ENCODE data around the gene PHLPP1. TPM values are rescaled to one million over a fixed set of nuclear protein-coding genes. Genes with fewer than 3 reads are reported as not detected.
A peak's percentile ranks its signal among the peaks of the same experiment; 100 is the strongest.

PHLPP1 gene
- total RNA-seq, 2 experiments from 2014 or later, result 8.2 to 8.6 TPM

GRCh38 chr18:62773691-62774090 lies 58.4 kb downstream of the PHLPP1 start:
- POLR2A ChIA-PET, result no interaction called here
- DNase-seq (no peak), ATAC-seq (no peak)
- H3K9me3 Mint-ChIP-seq, result no peaks in the 10 kb centered on the region
- intact Hi-C loops (cut with micrococcal nuclease), result no loop called here
- peaks cover 2% of the 10 kb centered on the region for H3K36me3 Mint-ChIP-seq (ENCODE audit: low read depth)
- CTCF ChIA-PET, result interaction anchor here (1.5 to 2.2 kb wide), 3 partner anchors 10 to 16 kb away, joined by 5 read pairs; no protein-coding TSS in a partner anchor
- H3K4me1 Mint-ChIP-seq (ENCODE audit: low read depth), result peaks cover 21% of the 10 kb centered on the region
- no peak overlapping the region for H3K4me3 Mint-ChIP-seq
- no peaks in the 10 kb centered on the region for H3K27me3 Mint-ChIP-seq
- TF ChIP-seq, protein P1, sequence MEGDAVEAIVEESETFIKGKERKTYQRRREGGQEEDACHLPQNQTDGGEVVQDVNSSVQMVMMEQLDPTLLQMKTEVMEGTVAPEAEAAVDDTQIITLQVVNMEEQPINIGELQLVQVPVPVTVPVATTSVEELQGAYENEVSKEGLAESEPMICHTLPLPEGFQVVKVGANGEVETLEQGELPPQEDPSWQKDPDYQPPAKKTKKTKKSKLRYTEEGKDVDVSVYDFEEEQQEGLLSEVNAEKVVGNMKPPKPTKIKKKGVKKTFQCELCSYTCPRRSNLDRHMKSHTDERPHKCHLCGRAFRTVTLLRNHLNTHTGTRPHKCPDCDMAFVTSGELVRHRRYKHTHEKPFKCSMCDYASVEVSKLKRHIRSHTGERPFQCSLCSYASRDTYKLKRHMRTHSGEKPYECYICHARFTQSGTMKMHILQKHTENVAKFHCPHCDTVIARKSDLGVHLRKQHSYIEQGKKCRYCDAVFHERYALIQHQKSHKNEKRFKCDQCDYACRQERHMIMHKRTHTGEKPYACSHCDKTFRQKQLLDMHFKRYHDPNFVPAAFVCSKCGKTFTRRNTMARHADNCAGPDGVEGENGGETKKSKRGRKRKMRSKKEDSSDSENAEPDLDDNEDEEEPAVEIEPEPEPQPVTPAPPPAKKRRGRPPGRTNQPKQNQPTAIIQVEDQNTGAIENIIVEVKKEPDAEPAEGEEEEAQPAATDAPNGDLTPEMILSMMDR (IDR thresholded peaks at IDR 0.05), result no peak
- no peak overlapping the region for H3K27ac Mint-ChIP-seq

DNA sequence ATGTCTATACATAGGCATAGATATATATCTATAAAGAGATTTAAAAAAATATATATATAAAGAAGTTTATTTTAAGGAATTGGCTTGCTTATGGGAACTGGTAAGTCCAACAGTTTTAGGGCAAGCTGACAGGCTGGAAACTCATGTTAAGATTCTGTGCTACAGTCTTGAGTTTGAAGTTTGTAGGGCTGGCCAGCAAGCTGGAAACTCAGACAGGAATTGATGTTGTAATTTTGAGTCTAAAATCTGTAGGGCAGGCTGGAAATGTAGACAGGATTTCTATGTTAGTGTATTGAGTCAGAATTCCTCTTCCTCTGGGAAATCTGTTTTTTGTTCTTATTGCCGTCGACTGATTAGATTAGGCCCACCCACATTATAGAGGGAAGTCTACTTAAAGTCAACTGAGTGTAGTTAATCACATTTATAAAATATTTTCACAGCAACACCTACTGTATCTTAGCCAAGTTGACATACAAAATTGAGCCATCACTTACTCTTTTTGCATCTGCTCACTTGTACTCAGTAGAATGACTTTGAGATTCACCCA lies 60.8 kb downstream of the PHLPP1 start:
- H3K4me1 Mint-ChIP-seq (ENCODE audit: low read depth), result peaks cover 31% of the 10 kb centered on the region
- intact Hi-C loops (cut with micrococcal nuclease), result no loop called here
- no peaks in the 10 kb centered on the region for H3K9me3 Mint-ChIP-seq
- no peak overlapping the region for H3K27ac Mint-ChIP-seq
- no peak for ATAC-seq
- H3K4me3 Mint-ChIP-seq, result no peak overlapping the region
- TF ChIP-seq, protein P1 (IDR thresholded peaks at IDR 0.05), result no peak
- ChIA-PET POLR2A (no interaction called here), CTCF (no interaction called here)
- no peak for DNase-seq
- no peaks in the 10 kb centered on the region for H3K27me3 Mint-ChIP-seq
- peaks cover 2% of the 10 kb centered on the region for H3K36me3 Mint-ChIP-seq (ENCODE audit: low read depth)

- Mint-ChIP-seq H3K4me3 (no peak overlapping the region), H3K9me3 (no peaks in the 10 kb centered on the region), H3K4me1 (ENCODE audit: low read depth) (peaks cover 32% of the 10 kb centered on the region), H3K36me3 (ENCODE audit: low read depth) (peaks cover 2% of the 10 kb centered on the region), H3K27me3 (no peaks in the 10 kb centered on the region), H3K27ac (no peak overlapping the region)
- no peak for ATAC-seq
- ChIA-PET POLR2A (no interaction called here), CTCF (interaction anchor here (0.6 kb wide), 1 partner anchor 84 kb away, joined by 3 read pairs; no protein-coding TSS in a partner anchor)
- TF ChIP-seq, protein P1 (IDR thresholded peaks at IDR 0.05), result no peak
- DNase-seq, result no peak
- intact Hi-C loops (cut with micrococcal nuclease), result no loop called here
These were observed 62.5 kb downstream of the PHLPP1 start for GRCh38 chr18:62777814-62778213.

GRCh38 chr18:62778976-62779869 lies 63.9 kb downstream of the PHLPP1 start:
- intact Hi-C loops (cut with micrococcal nuclease), result no loop called here
- POLR2A ChIA-PET, result no interaction called here
- TF ChIP-seq, protein P1 (IDR thresholded peaks at IDR 0.05), result no peak
- Mint-ChIP-seq H3K9me3 (no peaks in the 10 kb centered on the region), H3K27ac (peak overlapping the region; percentile 64), H3K4me1 (ENCODE audit: low read depth) (peaks cover 42% of the 10 kb centered on the region), H3K36me3 (ENCODE audit: low read depth) (peaks cover 2% of the 10 kb centered on the region), H3K4me3 (no peak overlapping the region), H3K27me3 (no peaks in the 10 kb centered on the region)
- CTCF ChIA-PET, result interaction anchor here (0.9 kb wide), 1 partner anchor 64 kb away, joined by 3 read pairs; the partner anchor contains the start of gene PHLPP1
- ATAC-seq, result peak; percentile 81
- peak; percentile 13 for DNase-seq

GRCh38 chr18:62781262-62781661 lies 65.9 kb downstream of the PHLPP1 start:
- DNase-seq (no peak), ATAC-seq (no peak)
- H3K27me3 Mint-ChIP-seq, result no peaks in the 10 kb centered on the region
- ChIA-PET CTCF (no interaction called here), POLR2A (no interaction called here)
- H3K36me3 Mint-ChIP-seq (ENCODE audit: low read depth), result no peaks in the 10 kb centered on the region
- TF ChIP-seq, protein P1 (IDR thresholded peaks at IDR 0.05), result no peak
- intact Hi-C loops (cut with micrococcal nuclease), result loop anchor here (5.0 to 10.0 kb wide), 2 partner anchors 64 kb away; partner anchors contain the start of gene PHLPP1
- H3K4me3 Mint-ChIP-seq, result no peak overlapping the region
- H3K27ac Mint-ChIP-seq, result no peak overlapping the region
- H3K4me1 Mint-ChIP-seq (ENCODE audit: low read depth), result peaks cover 56% of the 10 kb centered on the region
- H3K9me3 Mint-ChIP-seq, result no peaks in the 10 kb centered on the region

All from activated CD8-positive, alpha-beta T cell treated with anti-CD3 and anti-CD28 coated beads for 36 hours (primary cell).